GM12891 (cell line): Measurements from ENCODE around the gene KCNA3.

Source experiments
- POLR2A ChIP-seq: IDR thresholded peaks from 2 replicates; pipeline ENCODE4 v1.6.1; 2011; ENCODE audit warnings: low read depth, low read length, control low read depth
- TAF1 ChIP-seq: IDR thresholded peaks from 2 replicates; pipeline ENCODE4 v1.6.1; 2011; ENCODE audit warnings: low read depth, low read length, control low read depth

- TF ChIP-seq TAF1 (no peak), POLR2A (no peak)
Measured at GRCh38 chr1:110718452-110718851, 43.7 kb upstream of the KCNA3 start.
